IPS-11a (cell line): ENCODE measurements around the gene PCDHA12.
"Not testable (repeated sequence)": the region's sequence is repeated elsewhere in the genome, so short reads cannot be mapped to it uniquely, and the experiment has no call there.

Experiments
- H3K4me3 ChIP-seq: one replicate; pipeline ENCODE4 v1.5.1; 2013; ENCODE audit warnings: low read depth, low read length, control low read depth

Gene PCDHA12

DNA sequence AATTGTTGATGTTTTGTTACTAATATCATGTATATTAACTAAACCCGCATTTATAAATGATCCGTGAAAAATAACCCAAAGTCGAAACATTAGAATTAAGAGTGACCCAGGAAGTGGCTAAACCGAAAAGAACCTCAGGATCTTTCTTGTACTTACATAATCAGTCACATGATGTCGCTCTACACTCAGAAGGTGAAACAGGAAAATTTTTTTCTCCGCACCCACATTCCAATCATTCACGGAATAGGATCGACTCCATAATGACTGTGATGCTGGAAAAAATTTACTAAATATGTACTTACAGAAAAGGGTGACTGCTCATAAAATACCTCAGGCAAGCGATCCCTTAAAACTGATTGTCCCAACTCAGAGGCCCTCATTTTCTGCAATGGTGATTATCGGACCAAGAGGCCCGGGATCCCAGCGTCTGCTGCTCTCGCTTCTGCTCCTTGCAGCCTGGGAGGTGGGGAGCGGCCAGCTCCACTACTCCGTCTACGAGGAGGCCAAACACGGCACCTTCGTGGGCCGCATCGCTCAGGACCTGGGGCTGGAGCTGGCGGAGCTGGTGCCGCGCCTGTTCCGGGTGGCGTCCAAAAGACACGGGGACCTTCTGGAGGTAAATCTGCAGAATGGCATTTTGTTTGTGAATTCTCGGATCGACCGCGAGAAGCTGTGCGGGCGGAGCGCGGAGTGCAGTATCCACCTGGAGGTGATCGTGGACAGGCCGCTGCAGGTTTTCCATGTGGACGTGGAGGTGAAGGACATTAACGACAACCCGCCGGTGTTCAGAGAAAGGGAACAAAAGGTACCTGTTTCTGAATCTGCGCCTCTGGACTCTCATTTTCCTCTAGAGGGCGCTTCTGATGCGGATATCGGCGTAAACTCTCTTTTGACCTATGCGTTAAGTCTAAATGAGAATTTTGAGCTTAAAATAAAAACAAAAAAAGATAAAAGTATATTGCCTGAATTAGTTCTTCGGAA, at the start of gene PCDHA12:
TSS of gene PCDHA12 (plus strand) at position 224 of the 981 bp plus-strand sequence. CDS start at position 389, 165 bp downstream.
- H3K4me3 ChIP-seq: peak within 1 kb of the TSS; percentile 73

GRCh38 chr5:140827704-140828361, 47.3 kb upstream of the PCDHA12 start, which contains the start of gene PCDHA6:
TSS of gene PCDHA6 (plus strand) at chr5:140827960. CDS start at chr5:140828092, 132 bp downstream.
- H3K4me3 ChIP-seq: peak within 1 kb of the TSS; percentile 46

- H3K4me3 ChIP-seq: peak overlapping the region; percentile 46
Observed at GRCh38 chr5:140828362-140828737, 46.8 kb upstream of the PCDHA12 start.

GRCh38 chr5:140829511-140830501, 45.3 kb upstream of the PCDHA12 start:
- not testable (repeated sequence) for H3K4me3 ChIP-seq

DNA sequence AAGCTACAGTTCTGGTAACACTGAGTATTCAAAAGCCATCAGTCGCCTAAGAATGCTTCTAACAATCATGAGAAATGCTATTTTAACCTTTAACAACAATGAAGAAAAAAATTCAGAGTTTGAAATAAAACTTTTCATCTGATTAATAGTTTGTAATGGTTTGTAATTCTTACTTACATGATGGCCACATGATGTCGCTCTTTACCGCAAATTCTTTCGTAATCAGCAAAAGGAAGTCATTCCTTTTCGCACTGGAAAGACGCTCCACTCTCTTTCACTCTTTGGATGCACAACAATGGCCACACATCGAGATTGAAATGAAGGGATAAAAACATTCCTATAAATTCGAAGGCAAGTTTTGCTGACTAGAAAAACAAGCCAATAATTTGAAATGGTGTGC, 41.1 kb upstream of the PCDHA12 start, which contains the start of gene PCDHA7:
TSS of gene PCDHA7 (plus strand) at position 277 of the 400 bp plus-strand sequence. CDS start at position 392, 115 bp downstream.
- H3K4me3 ChIP-seq: peak within 1 kb of the TSS; percentile 35

DNA sequence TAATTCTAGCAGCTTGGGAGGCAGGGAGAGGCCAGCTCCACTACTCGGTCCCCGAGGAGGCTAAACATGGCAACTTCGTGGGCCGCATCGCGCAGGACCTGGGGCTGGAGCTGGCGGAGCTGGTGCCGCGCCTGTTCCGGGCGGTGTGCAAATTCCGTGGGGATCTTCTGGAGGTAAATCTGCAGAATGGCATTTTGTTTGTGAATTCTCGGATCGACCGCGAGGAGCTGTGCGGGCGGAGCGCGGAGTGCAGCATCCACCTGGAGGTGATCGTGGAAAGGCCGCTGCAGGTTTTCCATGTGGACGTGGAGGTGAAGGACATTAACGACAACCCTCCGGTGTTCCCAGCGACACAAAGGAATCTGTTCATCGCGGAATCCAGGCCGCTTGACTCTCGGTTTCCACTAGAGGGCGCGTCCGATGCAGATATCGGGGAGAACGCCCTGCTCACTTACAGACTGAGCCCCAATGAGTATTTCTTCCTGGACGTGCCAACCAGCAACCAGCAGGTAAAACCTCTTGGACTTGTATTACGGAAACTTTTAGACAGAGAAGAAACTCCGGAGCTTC, 40.6 kb upstream of the PCDHA12 start:
- H3K4me3 ChIP-seq: peak overlapping the region; percentile 35

GRCh38 chr5:140835622-140836510, 39.2 kb upstream of the PCDHA12 start:
- H3K4me3 ChIP-seq: no peak overlapping the region

DNA sequence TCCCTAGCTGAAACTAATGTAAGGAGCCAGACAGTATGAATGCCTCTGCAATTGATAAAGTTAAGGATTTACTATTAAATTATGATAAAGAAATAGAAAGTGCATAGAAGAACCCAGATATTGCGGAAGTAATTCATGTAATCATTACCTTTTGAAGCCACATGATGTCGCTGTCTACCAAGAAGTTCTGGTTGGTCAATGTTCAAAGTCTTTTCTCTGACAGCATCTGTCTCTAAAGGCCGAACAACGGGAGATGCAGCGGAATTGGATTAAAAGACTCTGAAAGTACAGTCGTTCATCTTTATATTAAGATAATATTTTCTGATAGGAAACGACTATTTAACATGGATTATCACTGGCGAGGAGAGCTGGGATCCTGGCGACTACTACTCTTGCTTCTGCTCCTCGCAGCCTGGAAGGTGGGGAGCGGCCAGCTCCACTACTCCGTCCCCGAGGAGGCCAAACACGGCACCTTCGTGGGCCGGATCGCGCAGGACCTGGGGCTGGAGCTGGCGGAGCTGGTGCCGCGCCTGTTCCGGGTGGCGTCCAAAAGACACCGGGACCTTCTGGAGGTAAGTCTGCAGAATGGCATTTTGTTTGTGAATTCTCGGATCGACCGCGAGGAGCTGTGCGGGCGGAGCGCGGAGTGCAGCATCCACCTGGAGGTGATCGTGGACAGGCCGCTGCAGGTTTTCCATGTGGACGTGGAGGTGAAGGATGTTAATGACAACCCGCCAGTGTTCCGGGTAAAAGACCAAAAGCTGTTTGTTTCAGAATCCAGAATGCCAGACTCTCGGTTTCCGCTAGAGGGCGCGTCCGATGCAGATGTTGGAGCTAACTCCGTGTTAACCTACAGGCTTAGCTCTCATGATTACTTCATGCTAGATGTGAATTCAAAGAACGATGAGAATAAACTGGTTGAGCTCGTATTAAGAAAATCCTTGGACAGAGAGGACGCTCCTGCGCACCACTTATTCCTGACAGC, 33.8 kb upstream of the PCDHA12 start, which contains the start of gene PCDHA8:
TSS of gene PCDHA8 (plus strand) at position 210 of the 985 bp plus-strand sequence. CDS start at position 345, 135 bp downstream.
- H3K4me3 ChIP-seq: no peak within 1 kb of the TSS

DNA sequence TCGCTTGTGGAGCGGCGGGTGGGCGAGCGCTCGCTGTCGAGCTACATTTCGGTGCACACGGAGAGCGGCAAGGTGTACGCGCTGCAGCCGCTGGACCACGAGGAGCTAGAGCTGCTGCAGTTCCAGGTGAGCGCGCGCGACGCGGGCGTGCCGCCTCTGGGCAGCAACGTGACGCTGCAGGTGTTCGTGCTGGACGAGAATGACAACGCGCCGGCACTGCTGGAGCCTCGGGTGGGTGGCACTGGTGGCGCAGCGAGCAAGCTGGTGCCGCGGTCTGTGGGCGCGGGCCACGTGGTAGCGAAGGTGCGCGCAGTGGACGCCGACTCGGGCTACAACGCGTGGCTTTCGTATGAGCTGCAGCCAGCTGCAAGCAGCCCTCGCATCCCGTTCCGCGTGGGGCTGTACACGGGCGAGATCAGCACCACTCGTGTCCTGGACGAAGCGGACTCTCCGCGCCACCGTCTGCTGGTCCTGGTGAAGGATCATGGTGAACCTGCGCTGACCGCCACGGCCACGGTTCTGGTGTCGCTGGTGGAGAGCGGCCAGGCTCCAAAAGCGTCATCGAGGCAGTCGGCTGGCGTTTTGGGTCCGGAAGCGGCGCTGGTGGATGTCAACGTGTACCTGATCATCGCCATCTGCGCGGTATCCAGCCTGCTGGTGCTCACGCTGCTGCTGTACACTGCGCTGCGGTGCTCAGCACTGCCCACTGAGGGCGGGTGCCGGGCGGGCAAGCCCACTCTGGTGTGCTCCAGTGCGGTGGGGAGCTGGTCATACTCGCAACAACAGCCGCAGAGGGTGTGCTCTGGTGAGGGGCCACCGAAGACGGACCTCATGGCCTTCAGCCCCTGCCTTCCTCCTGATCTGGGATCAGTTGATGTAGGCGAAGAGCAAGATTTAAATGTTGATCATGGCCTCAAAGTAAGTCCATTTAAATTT, 32.0 kb upstream of the PCDHA12 start:
- H3K4me3 ChIP-seq: no peak overlapping the region

DNA sequence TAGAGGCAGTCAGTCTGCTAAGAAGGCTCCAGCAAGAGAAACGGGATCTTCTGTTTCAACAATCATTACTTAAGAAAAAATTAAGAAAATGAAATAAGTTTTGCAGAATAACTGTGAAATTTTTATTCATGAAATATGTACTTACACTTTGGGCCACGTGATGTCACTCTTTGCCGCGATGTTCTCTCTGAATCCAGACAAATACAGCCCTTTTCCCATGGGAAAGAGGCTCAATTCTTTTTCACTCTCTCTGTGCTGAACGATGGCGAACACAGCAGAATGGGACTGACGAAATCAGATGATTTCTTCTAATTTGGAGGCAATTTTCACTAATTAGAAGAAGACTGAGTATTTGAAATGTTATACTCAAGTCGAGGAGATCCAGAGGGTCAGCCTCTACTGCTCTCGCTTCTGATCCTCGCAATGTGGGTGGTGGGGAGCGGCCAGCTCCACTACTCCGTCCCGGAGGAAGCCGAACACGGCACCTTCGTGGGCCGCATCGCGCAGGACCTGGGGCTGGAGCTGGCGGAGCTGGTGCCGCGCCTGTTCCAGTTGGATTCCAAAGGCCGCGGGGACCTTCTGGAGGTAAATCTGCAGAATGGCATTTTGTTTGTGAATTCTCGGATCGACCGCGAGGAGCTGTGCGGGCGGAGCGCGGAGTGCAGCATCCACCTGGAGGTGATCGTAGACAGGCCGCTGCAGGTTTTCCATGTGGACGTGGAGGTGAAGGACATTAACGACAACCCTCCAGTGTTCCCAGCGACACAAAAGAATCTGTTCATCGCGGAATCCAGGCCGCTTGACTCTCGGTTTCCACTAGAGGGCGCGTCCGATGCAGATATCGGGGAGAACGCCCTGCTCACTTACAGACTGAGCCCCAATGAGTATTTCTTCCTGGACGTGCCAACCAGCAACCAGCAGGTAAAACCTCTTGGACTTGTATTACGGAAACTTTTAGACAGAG, 26.7 kb upstream of the PCDHA12 start, which contains the start of gene PCDHA9:
TSS of gene PCDHA9 (plus strand) at position 244 of the 964 bp plus-strand sequence. CDS start at position 358, 114 bp downstream.
- peak within 1 kb of the TSS; percentile 14 for H3K4me3 ChIP-seq

GRCh38 chr5:140849831-140850634, 25.1 kb upstream of the PCDHA12 start:
- not testable (repeated sequence) for H3K4me3 ChIP-seq

- H3K4me3 ChIP-seq: peak within 1 kb of the TSS; percentile 36
Observed at GRCh38 chr5:140855772-140856674, 19.1 kb upstream of the PCDHA12 start, which contains the start of gene PCDHA10. TSS of gene PCDHA10 (plus strand) at chr5:140855897. CDS start at chr5:140856049, 152 bp downstream.
